ENCODE measurements around the gene TOMM7. TPM values are rescaled to one million over a fixed set of nuclear protein-coding genes. Genes with fewer than 3 reads are reported as not detected.
"Not testable (repeated sequence)": the region's sequence is repeated elsewhere in the genome, so short reads cannot be mapped to it uniquely, and the experiment has no call there.

Gene TOMM7
- total RNA-seq, 1 donor = 343 TPM

GRCh38 chr7:22858640-22859561 is 36.3 kb upstream of the TOMM7 start:
- H3K4me1 ChIP-seq (ENCODE audit: insufficient read depth, low read length) = peaks cover 14% of the 10 kb centered on the region
- no peaks in the 10 kb centered on the region for H3K27me3 ChIP-seq (ENCODE audit: insufficient read depth, low read length)
- H3K9me3 ChIP-seq (ENCODE audit: low read depth, low read length) = no peaks in the 10 kb centered on the region
- no peak overlapping the region for H3K4me3 ChIP-seq (ENCODE audit: low read length)

GRCh38 chr7:22858274-22858639 is 35.6 kb upstream of the TOMM7 start:
- Histone ChIP-seq H3K9me3 (ENCODE audit: low read depth, low read length) (no peaks in the 10 kb centered on the region), H3K27me3 (ENCODE audit: insufficient read depth, low read length) (no peaks in the 10 kb centered on the region), H3K4me3 (ENCODE audit: low read length) (no peak overlapping the region), H3K4me1 (ENCODE audit: insufficient read depth, low read length) (peaks cover 19% of the 10 kb centered on the region)

- Histone ChIP-seq H3K4me3 (ENCODE audit: low read length) (no peak overlapping the region), H3K9me3 (ENCODE audit: low read depth, low read length) (no peaks in the 10 kb centered on the region), H3K4me1 (ENCODE audit: insufficient read depth, low read length) (peaks cover 20% of the 10 kb centered on the region), H3K27me3 (ENCODE audit: insufficient read depth, low read length) (no peaks in the 10 kb centered on the region)
These were observed 33.8 kb upstream of the TOMM7 start for GRCh38 chr7:22856416-22856815.

GRCh38 chr7:22855049-22855392 is 32.4 kb upstream of the TOMM7 start:
- H3K4me3 ChIP-seq (ENCODE audit: low read length) = peak overlapping the region; percentile 73
- no peaks in the 10 kb centered on the region for H3K27me3 ChIP-seq (ENCODE audit: insufficient read depth, low read length)
- H3K4me1 ChIP-seq (ENCODE audit: insufficient read depth, low read length) = peaks cover 20% of the 10 kb centered on the region
- H3K9me3 ChIP-seq (ENCODE audit: low read depth, low read length) = no peaks in the 10 kb centered on the region

GRCh38 chr7:22854158-22855048 is 31.8 kb upstream of the TOMM7 start:
- Histone ChIP-seq H3K4me3 (ENCODE audit: low read length) (peak overlapping the region; percentile 73), H3K9me3 (ENCODE audit: low read depth, low read length) (no peaks in the 10 kb centered on the region), H3K4me1 (ENCODE audit: insufficient read depth, low read length) (peaks cover 20% of the 10 kb centered on the region), H3K27me3 (ENCODE audit: insufficient read depth, low read length) (peaks cover 1% of the 10 kb centered on the region)

GRCh38 chr7:22853674-22854157 is 31.1 kb upstream of the TOMM7 start:
- H3K4me3 ChIP-seq (ENCODE audit: low read length) = peak overlapping the region; percentile 73
- H3K9me3 ChIP-seq (ENCODE audit: low read depth, low read length) = no peaks in the 10 kb centered on the region
- peaks cover 3% of the 10 kb centered on the region for H3K27me3 ChIP-seq (ENCODE audit: insufficient read depth, low read length)

GRCh38 chr7:22853138-22853537 is 30.5 kb upstream of the TOMM7 start:
- H3K9me3 ChIP-seq (ENCODE audit: low read depth, low read length) = no peaks in the 10 kb centered on the region
- no peak overlapping the region for H3K4me3 ChIP-seq (ENCODE audit: low read length)
- peaks cover 20% of the 10 kb centered on the region for H3K4me1 ChIP-seq (ENCODE audit: insufficient read depth, low read length)
- H3K27me3 ChIP-seq (ENCODE audit: insufficient read depth, low read length) = peaks cover 3% of the 10 kb centered on the region

More at GRCh38 chr7:22853674-22854157, 31.1 kb upstream of the TOMM7 start:
- H3K4me1 ChIP-seq (ENCODE audit: insufficient read depth, low read length) = peaks cover 20% of the 10 kb centered on the region

GRCh38 chr7:22851145-22851544 is 28.5 kb upstream of the TOMM7 start:
- no peak overlapping the region for H3K4me3 ChIP-seq (ENCODE audit: low read length)
- peaks cover 3% of the 10 kb centered on the region for H3K27me3 ChIP-seq (ENCODE audit: insufficient read depth, low read length)
- peaks cover 20% of the 10 kb centered on the region for H3K4me1 ChIP-seq (ENCODE audit: insufficient read depth, low read length)
- no peaks in the 10 kb centered on the region for H3K9me3 ChIP-seq (ENCODE audit: low read depth, low read length)

GRCh38 chr7:22850394-22850793 is 27.7 kb upstream of the TOMM7 start:
- not testable (repeated sequence) for H3K9me3 ChIP-seq (ENCODE audit: low read depth, low read length); H3K4me3 ChIP-seq (ENCODE audit: low read length)

GRCh38 chr7:22849662-22850061 is 27.0 kb upstream of the TOMM7 start:
- Histone ChIP-seq H3K4me3 (ENCODE audit: low read length) (no peak overlapping the region), H3K4me1 (ENCODE audit: insufficient read depth, low read length) (peaks cover 8% of the 10 kb centered on the region), H3K27me3 (ENCODE audit: insufficient read depth, low read length) (peaks cover 3% of the 10 kb centered on the region), H3K9me3 (ENCODE audit: low read depth, low read length) (no peaks in the 10 kb centered on the region)

More at GRCh38 chr7:22850394-22850793, 27.7 kb upstream of the TOMM7 start:
- not testable (repeated sequence) for H3K27me3 ChIP-seq (ENCODE audit: insufficient read depth, low read length)
- H3K4me1 ChIP-seq (ENCODE audit: insufficient read depth, low read length) = peaks cover 15% of the 10 kb centered on the region

- peaks cover 7% of the 10 kb centered on the region for H3K4me1 ChIP-seq (ENCODE audit: insufficient read depth, low read length)
- H3K9me3 ChIP-seq (ENCODE audit: low read depth, low read length) = no peaks in the 10 kb centered on the region
- H3K27me3 ChIP-seq (ENCODE audit: insufficient read depth, low read length) = peaks cover 3% of the 10 kb centered on the region
- no peak overlapping the region for H3K4me3 ChIP-seq (ENCODE audit: low read length)
These were observed 26.5 kb upstream of the TOMM7 start for GRCh38 chr7:22849172-22849571.

GRCh38 chr7:22846961-22847360 is 24.3 kb upstream of the TOMM7 start:
- Histone ChIP-seq H3K9me3 (ENCODE audit: low read depth, low read length) (no peaks in the 10 kb centered on the region), H3K4me1 (ENCODE audit: insufficient read depth, low read length) (no peaks in the 10 kb centered on the region), H3K27me3 (ENCODE audit: insufficient read depth, low read length) (peaks cover 3% of the 10 kb centered on the region), H3K4me3 (ENCODE audit: low read length) (no peak overlapping the region)

GRCh38 chr7:22845221-22845834 is 22.7 kb upstream of the TOMM7 start:
- peaks cover 3% of the 10 kb centered on the region for H3K27me3 ChIP-seq (ENCODE audit: insufficient read depth, low read length)
- H3K9me3 ChIP-seq (ENCODE audit: low read depth, low read length) = no peaks in the 10 kb centered on the region
- no peak overlapping the region for H3K4me3 ChIP-seq (ENCODE audit: low read length)
- H3K4me1 ChIP-seq (ENCODE audit: insufficient read depth, low read length) = no peaks in the 10 kb centered on the region

GRCh38 chr7:22843681-22844309 is 21.1 kb upstream of the TOMM7 start:
- no peaks in the 10 kb centered on the region for H3K9me3 ChIP-seq (ENCODE audit: low read depth, low read length)
- no peaks in the 10 kb centered on the region for H3K4me1 ChIP-seq (ENCODE audit: insufficient read depth, low read length)
- no peak overlapping the region for H3K4me3 ChIP-seq (ENCODE audit: low read length)
- H3K27me3 ChIP-seq (ENCODE audit: insufficient read depth, low read length) = no peaks in the 10 kb centered on the region

Data from mononuclear cell (primary cell).